NCI-H2081 (cell line): ENCODE measurements around the gene SDHC.
"Not testable (repeated sequence)": the region's sequence is repeated elsewhere in the genome, so short reads cannot be mapped to it uniquely, and the experiment has no call there.

ENCODE experiments used
- DNase-seq, 2 experiments: peaks; one replicate each; lab custom pipeline; 2025; lab: John Stamatoyannopoulos, UW

Gene SDHC

DNA sequence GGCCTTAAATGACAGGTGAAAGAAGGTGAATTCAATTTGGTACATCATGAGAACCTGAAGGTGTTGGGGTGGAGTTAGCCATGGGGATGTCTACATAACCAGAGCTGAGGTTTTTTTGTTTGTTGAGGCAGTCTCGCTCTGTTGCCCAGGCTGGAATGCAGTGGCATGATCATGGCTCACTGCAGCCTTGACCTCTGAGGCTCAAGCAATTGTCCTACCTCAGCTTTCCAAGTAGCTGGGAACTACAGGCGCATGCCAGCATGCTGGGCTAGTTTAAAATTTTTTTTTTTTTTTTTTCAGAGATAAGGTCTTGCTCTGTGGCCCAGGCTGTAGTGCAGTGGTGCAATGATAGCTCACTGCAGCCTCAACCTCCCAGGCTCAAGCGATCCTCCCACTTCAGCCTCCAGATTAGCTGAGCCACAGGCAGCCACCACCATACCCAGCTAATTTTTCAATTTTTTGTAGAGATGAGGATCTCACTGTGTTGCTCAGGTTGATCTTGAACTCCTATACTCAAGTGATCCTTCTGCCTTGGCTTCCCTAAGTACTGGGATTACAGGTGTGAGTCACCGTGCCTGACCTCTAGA lies 2.5 kb upstream of the SDHC start:
- DNase-seq = no peak

DNA sequence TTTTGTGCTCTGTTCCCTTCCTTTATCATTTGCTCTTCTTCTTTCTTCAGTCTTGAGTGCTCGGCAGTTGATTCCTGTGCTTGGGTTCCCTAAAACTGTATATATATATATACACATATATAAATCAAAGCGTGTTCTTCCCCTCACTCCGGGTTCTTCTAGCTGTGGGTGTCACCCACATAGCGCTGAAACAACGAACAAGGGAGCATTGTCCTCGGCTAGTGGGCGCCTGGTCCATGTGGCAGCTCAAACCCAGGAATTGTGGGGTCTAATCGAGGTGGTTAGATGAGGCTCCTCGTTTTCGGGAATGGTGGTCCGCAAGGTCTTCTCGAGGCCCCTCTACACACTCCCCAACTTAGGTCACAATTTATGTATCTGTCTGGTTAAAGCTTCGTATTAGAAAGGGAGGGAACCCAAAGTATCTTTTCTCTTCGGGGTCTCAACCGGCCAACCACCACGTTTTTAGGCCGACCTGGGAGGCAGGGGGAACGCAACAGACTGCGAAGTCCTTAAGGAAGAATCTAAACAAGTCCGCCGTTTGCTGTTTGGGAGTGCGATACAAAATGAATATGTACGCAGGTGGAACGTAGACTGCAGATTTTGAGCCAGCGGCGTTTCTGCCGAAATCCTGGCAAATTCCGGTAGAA lies 504 bp upstream of the SDHC start:
- DNase-seq = no peak

DNA sequence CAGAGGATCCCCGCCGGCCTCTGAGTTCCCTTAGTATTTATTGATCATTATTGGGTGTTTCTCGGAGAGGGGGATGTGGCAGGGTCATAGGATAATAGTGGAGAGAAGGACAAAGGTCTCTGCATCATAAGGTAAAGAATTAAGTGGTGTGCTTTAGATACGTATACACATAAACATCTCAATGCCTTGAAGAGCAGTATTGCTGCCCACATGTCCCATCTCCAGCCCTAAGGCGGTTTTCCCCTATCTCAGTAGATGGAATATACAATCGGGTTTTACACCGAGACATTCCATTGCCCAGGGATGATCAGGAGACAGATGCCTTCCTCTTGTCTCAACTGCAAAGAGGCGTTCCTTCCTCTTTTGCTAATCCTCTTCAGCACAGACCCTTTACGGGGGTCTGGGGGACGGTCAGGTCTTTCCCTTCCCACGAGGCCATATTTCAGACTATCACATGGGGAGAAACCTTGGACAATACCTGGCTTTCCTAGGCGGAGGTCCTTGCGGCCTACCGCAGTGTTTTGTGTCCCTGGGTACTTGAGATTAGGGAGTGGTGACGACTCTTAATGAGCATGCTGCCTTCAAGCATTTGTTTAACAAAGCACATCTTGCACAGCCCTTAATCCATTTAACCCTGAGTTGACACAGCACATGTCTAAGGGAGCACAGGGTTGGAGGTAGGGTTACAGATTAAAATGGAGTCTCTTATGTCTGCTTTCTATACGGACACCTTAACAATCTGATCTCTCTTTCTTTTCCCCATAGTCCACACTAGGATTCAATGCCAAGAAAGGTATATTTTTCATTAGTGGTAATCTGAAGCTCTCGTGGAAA lies 1.9 kb downstream of the SDHC start:
- DNase-seq = not testable (repeated sequence)

DNA sequence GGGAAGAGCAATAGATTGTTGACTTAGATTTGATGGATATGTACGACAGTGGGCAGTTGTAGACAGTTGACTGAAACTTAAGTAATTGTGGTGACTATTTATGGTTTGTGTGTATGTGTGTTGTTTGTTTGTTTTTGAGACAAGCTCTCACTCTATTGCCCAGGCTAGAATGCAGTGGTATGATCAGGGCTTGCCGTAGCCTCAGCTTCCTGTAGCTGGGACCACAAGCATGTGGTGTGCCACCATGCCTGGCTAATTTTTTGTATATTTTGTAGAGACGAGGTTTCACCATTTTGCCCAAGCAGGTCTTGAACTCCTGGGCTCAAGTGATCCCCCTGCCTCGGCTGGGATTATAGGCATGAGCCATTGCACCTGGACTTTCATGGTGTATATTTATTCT lies 9.8 kb downstream of the SDHC start:
- DNase-seq = no peak

DNA sequence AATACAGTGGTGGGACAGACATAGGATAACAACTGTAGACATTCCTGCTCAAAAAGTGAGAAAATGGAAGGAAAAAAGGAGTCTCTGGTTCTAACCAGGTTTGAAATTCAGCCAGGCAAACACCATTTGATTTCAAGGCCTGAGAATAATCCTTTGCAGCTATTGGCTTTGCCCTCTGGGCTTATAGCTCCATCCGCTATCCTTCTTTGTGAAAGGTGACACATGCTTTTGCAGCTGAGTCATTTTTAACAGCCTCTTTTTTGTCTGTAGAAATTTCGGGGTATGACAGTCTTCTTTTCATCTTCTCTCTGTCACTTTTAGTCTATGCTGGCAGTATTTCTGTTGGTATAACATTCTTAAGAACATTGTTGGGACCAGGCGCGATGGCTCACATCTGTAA lies 16.2 kb downstream of the SDHC start:
- no peak for DNase-seq

DNA sequence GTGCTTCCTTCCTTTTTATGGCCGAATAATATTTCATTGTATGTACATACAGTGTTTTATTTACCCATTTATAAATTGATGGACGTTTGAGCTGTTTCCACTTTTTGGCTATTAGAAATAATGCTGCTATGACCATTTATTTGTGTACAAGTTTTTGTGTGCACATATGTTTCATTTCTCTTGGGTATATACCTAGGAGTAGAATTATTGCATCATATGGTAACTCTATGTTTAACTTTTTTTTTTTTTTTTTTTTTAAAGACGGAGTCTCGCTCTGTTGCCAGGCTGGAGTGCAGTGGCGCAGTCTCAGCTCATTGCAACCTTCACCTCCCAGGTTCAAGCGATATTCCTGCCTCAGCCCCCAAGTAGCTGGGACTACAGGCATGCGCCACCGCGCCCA lies 19.0 kb downstream of the SDHC start:
- no peak for DNase-seq

DNA sequence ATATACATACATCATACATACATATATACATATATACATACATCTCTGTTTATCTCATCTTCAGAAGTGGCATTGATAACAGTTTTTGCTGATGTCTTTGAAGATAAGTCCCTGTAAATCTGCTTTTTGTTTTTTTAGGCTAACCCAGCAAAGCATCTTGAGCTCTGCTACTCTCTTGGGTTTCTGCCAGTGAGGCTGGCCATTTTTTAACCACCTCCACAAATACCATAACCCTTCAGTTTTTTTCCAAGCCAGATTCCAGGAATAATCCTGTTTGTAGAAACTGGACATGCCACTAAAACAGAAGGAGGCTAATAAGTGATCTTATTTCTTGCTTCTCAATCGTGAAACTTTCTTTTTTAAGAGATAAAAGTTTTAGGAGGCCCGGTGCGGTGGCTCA lies 21.6 kb downstream of the SDHC start:
- no peak for DNase-seq

DNA sequence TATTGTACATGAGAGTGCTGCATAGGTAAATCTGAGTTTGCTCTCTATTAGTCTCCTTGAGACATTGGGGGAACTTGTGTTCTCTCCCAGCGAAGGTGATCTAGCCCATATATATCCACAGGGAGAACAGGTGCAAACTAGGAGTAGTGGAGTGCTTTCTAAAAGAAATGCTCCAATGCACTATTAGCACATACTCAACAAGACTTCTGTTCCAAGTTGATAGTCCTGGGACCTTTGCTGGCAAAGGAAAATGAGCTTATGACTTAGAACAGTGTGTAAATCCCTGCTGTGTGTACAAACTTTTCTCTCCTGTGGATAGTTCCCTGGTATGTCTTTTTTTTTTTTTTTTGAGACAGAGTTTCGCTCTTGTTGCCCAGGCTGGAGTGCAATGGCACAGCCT lies 28.0 kb downstream of the SDHC start:
- DNase-seq = no peak

DNA sequence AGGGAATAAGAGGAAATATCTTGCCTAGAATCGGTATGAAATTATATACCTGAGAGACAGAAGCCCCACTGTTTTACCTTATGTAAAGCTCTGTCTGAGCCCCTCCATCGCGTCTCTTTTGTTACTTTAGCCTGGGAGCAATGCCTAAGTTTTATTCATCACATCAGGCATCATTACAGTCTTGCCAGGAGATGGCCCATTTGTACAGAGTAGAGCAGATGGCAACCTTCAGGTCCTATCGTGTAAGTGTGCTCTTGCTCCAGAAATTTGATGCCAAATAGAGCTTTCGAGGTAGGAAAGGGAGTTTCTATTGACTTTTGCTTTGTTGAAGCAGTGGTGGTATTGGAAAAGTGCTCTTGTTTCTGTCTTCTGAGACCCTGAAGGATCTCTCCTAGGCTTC lies 28.6 kb downstream of the SDHC start:
- DNase-seq = no peak

DNA sequence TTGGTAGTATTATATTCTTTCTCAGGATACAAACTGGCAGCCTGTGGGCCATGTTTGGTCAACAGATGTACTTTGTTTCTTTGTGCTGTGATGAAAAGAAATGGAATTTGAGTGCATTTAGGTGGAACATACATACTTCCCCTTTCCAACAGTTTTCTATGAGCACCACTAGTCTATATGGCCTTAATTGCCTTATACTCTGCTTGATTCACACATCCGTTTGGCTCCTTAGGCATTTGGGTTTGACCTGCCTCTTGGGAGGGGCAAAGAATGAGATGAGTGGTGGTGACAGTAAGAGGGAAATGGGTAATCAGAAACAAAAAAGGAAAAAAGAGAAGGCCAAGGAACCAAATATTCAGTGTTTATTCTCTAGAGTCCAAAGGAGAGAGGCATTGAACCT lies 36.5 kb downstream of the SDHC start:
- no peak for DNase-seq

DNA sequence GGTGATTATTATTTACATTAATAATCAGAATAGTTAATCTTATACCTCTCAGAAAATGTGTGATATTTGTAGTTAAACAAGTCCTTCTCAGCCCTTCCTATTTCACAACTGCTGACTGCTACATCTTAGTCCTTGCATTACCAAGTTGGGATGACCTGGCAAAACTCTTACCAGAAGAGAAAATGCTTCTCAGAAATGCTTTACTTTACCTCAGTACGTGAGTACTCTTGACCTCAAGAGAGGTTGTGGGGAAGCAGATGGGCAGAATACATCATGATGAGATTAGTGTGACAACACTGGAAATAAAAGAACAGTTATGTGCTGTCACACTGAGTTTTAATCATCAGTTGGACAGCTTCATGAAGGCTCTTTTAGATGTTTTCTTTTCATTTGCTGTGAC lies 37.3 kb downstream of the SDHC start:
- no peak for DNase-seq

DNA sequence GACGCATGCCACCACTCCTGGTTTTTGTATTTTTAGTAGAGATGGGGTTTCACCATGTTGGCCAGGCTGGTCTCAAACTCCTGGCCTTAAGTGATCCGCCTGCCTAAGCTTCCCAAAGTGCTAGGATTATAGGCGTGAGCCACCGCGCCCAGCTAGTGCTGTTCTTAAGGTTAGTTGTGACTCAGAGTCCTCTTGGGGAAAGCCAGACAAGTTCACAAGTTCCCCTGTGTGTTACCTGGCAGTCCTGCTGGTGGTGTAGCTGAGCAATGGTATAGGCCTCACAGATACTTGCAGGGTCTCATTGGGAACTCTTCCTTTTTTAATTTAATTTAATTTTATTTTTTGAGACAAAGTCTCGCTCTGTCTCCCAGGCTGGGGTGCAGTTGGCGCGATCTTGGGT lies 42.9 kb downstream of the SDHC start:
- no peak for DNase-seq

DNA sequence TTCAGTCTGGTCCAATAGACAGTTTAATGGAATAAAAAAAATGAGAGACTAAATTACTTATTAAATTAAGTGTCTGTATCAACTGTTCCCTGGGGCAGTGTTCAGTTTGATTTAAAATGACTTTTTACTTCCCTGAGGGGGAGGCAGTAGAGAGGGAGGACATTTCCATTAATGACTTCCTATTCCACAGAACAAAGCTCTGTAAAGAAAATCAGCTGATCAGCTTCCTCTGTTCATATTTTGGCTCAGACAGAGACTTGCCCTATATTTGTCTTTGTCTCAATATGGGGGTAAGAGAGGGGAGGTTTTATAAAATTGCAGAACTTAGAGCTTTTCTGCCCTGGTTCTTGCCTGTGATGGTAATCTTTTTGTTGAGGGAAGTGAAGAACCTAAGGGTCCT lies 45.1 kb downstream of the SDHC start:
- no peak for DNase-seq

DNA sequence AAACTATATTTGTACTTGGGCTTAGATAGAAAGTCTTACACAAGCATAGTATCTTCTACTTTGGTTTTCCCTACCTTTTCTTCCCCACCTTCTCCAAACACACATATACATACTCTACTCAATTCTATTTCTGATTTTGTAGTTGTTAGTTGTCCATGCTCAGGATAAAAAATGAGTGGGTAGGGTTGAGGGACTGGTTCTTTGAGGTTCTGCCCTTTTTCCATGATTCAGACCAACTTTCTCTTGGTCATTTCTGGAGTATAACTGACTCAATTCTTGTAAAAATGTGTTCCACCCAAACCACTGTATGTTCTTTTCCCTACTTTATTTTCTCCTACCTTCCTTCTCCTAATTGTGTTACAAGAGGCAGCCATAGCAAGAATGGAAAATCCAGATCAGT lies 50.2 kb downstream of the SDHC start:
- DNase-seq = no peak

DNA sequence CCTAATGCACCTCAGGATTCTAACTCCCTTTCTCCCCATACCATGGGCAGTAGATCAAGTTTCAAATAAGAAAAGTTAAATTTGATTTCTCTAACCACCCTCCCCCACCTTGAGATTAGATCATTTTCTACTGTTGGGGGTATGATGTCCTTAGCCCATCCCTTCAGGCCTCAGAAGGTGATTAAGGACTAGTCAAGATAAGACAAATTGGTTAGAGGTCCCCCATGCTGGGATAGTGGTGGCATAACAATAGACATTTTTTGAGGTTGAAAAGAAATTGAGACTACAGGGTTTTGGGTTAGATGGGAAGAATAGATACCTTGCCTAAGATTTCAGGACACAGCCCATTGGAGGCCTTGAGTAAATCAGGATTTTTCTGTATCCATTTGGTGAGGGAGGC lies 51.0 kb downstream of the SDHC start:
- DNase-seq = no peak

DNA sequence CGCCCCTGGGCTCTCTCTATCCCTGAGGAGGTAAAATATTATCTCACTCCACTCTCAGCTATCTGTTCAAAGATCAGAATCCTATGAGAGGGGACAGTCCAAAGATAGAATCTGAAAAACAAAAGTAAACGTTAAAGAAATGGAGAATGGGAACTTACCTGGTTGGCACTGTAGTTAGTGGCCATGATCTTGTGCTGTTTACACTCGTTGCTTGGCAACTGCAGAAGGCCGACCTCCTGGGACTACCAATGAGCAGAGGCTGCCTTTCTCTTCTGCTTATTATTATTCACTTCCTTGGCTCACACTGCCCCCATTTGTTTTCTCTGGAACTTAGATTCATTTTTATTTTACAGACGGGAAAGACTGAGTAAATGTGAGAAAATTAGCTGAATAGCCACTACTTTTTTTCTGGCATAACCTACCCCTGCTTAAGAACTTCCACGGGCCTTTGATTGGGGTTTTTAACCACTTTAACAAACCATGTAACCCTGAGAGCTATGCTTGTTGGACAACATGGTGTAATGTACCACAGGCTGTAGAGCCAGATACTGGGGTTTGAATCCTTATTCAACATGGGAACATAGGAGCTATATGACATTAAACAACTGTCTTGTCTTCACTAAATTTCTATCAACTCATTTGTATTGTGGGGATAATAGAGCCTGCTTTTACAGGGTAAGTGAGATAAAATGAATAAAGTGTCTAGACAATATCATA lies 53.7 kb downstream of the SDHC start, which contains the start of gene CFAP126:
Gene CFAP126 (minus strand): TSS at position 193 of the 717 bp plus-strand sequence. CDS start 8 bp downstream, at position 185.
- peak; percentile 78 to 90 for DNase-seq

DNA sequence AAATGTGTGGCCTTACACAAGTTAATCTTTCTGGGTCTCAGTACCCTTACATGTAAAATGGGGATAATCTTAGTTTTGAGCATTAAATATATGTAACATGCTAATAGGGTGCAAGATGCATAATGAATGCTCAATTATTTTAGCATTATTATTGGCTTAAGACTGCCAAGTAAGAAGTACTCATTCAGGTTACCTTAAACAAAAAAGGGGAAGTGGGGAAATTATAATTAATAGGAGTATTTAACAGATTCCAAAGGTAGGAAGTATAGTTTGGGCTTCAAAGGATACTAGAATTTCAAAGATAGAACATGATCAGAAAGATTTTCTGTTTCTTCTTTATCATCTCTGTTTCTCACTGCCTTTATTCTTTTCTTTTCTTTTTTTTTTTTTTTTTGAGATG lies 59.3 kb downstream of the SDHC start:
- no peak for DNase-seq

DNA sequence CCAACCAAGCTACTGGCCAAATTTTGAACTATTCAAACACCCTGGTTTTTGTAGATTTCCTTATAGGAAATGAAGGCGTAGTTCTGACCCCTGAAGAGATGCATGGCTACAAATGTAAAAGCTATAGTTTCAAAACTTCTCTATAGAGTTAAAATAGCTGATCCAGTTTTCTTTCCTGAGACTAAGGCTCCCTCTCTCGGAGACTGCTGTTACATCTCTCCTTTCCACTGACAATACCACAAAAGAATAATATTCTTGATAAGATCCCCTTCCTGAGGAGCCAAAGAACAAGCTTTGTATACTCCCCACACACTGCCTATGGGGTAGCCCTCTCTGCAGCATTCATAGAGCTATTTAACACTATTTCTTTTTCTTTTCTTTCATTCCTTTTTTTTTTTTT lies 60.2 kb downstream of the SDHC start:
- DNase-seq = no peak

DNA sequence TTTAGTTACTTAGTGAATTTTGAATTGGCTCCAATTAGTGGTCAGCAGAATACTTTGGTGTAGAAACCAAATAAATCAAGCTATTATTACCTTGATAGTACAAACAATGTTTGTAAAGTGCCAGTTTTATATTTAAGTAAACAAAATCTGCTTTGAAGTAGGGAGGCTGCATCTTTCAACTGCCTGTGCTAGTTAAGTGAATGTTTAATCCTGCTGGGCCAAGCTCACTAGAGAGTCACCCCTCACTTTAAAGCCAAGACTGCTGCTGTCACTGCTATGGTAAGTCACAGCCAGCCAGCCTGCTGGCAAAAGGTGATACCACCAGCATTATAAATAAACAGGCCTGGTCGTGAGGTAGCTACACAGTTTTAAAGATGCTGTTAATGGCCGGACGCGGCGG lies 63.8 kb downstream of the SDHC start:
- DNase-seq = peak in 1 of 2 experiments; percentile 24

DNA sequence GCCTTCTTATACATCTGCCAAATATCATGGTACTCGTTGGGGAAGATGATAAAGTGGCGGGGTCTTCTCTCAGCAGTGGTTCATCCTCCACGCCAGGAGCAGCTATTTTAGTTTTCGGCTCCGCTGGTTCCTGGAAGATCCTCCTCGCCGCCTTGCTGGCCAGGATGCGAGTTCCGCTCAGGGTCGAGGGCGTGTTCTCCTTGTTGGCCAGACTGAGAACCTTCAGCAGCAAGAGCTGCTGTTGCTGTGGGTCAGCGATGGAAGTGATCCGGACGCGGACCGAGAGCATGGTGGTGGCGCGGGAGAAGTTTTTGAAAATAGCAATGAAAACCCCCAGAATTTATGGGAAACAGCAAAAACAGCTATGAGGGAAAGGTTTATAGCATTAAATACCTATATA lies 64.9 kb downstream of the SDHC start:
- DNase-seq = no peak

DNA sequence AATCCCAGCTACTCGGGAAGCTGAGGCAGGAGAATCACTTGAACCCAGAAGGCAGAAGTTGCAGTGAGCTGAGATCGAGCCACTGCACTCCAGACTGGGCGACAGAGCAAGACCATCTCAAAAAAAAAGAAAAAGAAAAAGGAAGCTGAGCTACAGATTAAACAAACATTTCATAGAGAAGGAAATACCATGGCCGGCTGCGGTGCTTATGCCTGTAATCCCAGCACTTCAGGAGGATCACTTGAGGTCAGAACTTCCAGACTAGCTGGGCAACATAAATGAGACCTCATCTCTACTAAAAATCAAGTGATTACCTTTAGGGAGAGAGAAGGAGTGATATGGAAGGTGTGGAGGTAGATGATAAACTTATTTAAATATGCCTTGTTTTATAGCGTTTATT lies 67.5 kb downstream of the SDHC start:
- DNase-seq = no peak

DNA sequence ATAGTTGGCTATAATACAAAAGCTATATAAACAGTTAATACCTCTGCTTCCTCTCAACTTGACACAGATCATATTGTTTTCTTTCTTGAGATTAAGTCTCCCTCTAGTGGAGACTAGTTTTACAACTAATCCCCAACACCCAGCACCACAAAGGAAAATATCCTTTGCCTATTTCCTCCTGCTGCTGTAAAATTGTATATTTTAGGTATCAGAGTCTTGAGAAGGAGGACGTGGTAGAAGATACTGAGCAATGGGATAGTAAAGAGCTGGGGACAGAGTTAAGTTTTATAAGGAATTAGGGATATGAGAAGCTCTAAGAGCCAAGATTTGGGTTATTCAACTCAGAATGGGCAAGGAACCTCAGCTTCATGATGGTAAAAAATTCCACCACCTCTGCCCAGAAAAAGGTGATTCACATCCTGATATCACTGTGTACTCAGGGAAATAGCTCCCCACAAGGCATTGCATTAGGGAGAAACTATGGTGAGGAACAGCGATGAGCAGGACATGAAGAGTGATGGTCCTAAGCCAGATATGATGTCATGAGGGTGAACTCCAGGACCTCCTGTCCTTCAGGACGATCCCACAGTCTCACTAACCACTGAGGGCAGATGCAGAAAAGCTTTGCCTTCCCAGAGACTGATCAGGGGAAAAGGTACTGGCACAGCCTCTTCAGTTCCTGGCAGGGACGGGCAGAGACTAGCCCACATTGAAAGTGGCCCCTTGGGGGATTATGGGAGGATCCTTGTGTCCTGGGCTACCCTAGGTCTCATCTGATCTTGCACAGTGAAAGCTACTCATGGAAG lies 68.2 kb downstream of the SDHC start:
- peak; percentile 66 to 71 for DNase-seq
